Measurements from ENCODE around the gene CDH4.
"Not testable (repeated sequence)": the region's sequence is repeated elsewhere in the genome, so short reads cannot be mapped to it uniquely, and the experiment has no call there.

CDH4 gene

DNA sequence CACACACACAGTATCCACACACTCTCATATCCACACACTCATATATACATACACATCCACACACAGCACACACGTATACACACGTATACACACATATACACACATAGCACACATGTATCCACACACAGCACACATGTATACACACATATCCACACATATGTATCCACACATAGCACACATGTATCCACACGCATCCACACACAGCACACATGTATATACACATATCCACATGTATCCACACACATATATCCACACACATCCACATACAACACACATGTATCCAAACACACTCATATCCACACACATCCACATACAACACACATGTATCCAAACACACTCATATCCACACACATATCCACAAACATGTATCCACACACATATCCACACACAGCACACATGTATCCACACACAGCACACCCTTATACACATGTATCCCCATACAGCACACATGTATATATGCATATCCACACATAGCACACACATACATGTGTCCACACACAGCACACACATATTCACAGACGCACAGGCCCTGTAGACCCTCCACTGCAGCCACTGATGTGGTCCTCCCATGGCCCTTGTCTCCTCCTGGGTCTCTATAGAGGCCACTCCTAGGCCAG is 172.1 kb downstream of the CDH4 start:
- DNase-seq: no peak

DNA sequence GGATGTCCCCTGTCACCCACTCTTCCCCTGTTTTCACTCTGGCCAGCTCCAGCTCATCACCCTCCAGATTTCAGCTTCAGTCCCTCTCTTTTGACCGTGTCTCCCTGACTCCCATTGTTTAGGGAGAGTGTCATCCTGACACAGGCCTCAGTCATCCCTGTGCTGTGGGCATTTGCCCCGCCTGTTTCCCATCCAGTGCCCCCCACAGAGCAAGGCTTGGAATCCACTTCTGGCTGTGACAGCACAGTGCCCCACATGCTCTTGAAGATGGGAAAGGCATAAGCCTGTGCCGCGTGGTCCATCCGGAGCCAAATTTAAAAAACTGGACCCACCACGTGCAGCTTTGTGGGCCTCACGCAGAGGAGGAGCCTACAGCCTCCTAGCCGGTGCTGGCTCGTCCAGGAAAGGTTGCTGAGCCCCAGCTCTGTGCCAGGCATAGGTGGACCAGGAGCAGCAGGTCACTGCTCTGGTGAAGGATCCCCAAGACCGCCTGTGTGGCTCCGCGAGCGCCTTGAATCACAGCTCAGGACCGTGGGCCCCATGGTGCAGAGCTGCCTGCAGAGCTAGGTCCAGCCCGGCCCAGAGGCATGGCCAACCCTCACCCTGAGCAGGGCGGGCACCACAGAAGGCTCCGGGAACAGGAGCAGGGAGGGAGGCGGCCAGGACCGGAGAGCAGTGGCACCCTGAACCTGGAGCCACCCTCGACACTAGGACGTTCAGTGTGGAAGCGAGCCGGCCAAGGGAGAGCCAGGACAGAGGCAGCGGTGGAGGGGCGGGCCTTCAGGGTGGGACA is 172.8 kb downstream of the CDH4 start:
- no peak for DNase-seq

DNA sequence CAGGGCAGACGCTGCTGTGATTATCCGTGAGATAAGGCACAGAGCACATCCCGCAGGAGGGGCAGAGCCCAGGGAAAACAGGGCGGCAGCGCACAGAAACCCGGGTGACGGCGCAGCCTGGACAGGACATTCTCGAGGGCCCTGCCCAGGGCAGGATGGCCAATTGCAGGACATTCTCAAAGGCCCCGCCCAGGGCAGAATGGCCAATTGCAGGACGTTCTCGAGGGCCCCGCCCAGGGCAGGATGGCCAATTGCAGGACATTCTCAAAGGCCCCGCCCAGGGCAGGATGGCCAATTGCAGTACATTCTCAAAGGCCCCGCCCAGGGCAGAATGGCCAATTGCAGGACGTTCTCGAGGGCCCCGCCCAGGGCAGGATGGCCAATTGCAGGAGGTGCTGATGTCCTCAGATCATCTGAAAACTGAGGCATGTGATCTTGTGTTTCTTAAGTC is 173.5 kb downstream of the CDH4 start:
- not testable (repeated sequence) for DNase-seq

DNA sequence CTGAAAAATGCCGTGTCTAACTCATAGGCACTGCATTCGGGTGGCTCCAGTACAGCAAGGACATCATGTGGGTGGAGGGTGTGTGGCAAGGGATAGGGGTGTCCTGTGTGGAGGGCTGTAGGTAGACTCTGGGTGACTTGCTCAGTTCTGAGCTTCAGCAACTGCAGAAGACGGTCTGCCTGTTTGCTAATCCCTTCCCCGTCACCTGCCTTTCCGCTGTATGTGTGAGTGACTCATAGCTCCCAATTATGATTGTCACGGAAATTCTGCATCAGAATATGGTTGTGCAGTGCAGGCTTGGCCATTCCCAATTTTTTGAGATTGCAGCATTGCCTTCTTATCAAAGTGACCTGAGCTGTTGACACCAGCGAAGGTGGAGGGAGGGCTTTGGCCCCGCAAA is 174.3 kb downstream of the CDH4 start:
- DNase-seq: no peak

DNA sequence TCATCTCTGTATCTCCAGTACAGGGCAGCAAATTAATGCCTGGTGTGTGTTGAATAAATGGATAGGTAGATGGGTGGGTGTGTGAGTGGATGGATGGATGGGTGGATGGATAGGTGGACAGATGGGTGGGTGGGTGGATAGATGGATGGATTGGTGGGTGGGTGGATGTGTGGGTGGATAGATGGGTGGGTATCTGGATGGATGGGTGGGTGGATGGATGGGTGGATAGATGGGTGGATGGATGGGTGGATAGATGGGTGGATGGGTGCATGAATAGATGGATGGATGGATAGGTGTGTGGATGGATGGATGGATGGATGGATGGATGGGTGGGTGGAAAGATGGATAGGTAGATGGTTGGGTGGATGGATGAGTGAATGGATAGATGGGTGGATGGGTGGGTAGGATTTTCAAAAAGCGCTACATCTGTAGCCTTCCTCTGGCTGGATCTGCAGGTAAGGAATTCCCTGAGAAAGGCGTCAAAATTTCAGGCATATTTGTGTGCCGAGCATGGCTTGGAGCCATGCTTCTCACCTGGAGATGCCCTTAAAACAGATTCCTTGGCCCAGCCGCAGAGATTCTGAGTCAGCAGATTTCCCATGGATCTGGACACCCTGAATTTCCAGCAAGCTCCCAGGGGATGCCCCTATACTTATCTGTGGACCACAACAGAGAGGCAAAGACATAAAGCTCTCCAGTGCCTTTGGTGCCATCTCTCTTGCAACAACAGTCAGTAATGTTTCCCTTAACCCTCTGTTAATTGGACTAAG is 177.6 kb downstream of the CDH4 start:
- no peak for DNase-seq

DNA sequence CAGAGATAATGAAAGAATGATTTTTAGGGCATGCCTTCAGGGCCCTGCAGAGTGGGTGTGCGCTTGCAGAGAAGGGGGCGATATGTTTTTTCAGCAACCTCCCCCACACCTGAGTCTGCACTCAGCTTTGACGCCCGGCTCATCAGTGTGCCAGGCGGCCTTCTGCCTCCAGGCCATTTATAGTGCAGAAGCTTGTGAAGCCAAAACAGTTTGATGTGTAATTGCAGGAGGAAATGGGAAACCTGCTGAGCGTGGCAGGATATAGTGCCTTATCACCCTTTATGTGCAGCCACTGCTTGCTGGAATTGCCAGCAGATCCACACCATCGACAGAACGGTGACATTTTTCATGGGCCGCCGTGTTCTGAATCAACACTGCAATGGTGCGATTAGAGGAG is 178.2 kb downstream of the CDH4 start:
- DNase-seq: no peak

DNA sequence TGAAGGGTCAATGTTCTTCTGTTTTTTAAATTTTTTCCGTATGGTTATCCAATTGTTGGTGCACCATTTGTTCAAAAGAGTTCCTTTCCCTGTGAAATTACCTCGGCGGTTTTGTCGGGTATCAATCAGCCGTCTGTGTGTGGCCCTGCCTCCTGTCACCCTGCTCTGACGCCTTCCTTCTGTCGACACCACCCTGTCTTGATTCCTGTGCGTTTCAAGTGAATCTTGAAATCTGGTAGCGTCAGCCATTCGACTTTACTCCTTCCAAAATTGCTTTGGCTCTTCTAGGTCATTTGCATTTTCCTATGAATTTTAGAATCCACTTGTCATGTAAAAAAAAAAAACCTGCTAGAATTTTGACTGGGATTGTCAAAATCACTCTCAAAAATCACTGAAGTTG is 181.1 kb downstream of the CDH4 start:
- DNase-seq: no peak

DNA sequence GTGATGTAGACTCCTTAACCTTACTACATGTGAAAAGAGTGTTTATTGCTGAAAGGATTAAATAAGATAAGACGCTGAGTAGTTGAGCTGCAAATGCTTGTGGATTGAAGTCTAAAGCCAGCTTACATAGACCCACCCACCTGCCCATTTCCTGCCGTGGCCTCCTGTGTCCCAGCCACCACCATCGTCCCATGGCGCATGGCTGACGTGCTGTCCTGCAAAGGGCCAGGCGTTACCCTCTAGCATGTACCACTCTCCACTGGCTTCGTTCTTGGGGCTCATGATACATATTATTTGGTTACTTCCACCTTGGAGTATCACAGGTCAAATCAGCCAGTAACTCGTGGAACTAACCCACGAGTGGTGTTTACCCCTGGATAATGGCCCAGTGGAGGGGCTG is 181.8 kb downstream of the CDH4 start:
- no peak for DNase-seq

DNA sequence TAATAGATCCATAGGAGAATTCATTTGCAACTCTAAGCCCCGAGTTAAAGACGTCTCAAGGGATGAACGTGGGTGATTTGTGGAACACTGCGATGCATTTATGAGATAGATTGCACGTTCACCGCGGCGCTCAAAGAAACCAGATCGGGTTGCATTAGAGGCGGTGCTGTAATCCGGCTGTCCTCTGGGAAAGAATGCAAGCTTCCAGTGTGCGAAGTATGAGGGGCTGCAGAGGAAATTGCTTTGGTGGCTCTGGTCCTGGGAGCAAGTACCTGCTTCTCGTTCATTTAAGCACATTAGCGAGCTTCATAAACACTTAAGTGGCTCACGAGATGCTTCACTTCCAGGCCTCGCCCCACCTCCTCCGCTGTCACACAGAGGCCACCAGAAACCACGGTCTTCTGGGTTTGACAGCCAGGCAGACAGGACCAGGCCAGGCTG is 182.3 kb downstream of the CDH4 start:
- no peak for DNase-seq

DNA sequence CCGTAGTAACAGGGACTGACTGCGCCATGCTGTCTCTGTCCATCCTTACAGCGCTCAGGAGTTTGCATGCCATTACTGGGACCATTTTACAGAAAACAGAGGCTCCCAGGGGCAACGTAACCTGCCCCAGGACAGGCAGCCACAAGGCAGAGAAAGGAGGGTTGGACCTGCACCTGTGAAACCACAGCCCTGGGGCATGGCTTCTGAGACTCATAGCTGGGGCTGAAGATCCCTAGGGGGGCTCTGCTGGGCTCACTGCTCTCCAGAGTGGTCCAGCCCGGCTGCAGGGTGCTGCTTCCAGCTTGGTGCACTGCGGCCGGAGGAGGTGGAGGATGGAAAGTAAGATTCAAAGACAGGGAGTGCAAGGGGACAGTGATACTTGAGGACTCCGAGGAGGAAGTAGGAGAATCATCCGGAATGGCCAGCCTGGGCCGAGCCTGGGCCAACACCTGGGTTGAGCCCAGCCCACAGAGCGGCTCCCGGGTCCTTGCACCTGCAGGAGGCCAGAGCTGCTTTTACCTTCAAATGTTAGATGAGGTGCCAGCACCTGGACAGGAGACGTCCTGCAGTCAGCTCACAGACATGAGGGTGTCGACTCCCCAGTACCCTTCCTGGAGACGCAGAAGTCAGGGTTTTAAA is 183.2 kb downstream of the CDH4 start:
- no peak for DNase-seq

DNA sequence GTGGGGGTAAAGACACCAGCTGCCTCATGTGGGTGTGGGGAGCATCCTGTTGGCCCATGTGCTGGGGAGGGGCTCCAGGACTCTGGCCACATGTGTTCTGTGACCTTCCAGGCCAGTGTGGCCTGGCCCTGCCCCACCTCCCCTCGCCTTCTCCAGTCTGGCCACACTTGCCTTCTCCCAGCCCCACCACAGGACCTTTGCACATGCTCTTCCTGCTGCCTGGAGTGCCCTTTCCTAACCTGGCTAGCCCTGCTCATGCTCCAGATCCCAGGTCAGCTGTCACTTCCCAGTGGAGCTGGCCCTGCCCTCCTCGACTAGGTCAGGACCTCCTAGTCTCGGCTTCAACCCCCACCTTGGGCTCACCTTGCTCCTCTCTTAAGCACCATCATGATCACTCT is 183.8 kb downstream of the CDH4 start:
- no peak for DNase-seq

DNA sequence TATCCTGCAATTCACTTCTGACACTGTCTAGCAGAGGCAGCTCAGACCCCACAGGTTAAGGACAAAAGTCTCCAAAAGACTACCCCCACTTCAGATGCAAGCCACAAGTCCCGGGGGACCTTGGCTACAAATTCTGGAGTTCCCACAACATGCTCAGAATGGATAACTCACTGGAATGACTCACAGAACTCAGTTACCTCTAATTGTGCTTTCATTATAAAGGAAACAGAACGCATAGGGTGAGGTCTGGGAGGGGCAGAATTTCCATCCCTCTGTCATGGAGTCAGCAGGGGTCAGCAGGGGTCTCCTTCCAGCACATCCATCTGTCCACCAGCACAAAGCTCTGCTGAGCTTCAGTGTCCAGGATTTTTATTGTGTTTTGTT is 184.2 kb downstream of the CDH4 start:
- DNase-seq: no peak

DNA sequence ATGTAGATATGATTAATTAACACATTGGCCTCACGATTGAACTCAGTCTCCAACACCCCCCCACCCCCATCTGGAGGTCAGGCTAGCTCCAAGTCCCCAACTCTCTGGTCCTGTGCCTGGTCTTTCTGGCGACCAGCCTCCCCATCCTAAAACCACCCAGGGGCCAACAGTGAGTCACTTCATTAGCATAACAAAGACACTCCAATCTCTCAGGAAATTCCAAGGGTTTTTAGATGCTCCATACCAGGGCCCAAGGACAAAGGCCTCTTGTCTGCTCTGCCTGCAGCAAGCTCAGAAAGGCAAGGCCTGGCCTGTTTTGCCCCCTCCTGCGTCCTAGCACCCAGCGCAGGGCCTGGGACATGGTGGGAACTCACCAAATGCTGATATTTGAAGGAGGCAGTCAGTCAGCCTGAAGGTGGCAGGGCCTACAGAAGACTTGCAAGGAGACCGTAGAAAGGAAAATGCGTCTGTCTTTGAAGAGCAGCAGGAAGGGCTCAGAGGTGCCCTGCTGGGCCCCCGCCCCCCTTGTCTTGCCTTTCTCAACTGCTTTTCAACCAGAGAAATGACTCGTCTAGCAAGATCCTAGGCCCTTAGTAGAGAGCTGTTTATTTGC is 184.7 kb downstream of the CDH4 start:
- no peak for DNase-seq

DNA sequence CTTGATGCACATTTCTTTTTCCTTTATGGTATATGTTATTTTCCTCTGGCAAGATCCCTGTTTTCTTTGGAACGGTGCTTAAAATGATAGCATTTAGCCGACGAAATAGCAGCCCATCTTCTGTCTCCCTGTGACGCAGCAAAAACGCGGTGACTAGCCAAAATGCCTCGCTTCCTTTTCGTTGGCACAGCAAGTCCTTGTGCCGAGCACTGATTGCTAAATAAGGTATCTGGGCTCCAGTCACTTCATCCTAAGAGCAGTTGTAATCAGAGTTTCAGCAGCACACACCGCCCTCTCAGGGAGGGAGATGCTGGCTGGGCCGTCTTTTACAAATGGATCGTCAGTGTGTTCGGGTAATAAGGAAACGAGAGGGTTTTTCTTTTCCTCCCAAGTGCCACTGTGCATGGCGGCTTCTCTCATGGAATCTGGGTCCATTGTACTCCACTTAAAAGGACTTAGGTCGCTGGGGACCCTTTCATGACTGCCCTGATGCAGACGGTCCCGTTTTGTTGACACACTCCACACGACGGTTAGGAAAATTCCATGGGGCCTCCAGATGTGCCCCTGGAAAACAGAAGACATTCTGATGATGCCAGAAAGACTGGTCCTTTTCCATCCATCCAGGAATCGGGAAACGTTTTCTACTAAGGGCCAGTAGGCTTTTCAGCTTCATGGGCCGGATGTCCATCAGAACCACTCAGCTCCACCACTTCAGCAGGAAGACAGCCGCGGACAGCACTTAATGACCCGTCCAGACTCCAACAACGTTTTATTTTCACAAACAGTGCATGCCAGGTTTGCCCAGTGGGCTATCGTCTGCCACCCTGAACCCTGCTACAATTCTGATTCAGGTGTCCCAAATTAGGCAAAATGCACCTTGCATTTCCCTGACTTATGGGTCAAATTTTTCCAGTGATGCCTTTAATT is 185.5 kb downstream of the CDH4 start:
- DNase-seq: no peak

DNA sequence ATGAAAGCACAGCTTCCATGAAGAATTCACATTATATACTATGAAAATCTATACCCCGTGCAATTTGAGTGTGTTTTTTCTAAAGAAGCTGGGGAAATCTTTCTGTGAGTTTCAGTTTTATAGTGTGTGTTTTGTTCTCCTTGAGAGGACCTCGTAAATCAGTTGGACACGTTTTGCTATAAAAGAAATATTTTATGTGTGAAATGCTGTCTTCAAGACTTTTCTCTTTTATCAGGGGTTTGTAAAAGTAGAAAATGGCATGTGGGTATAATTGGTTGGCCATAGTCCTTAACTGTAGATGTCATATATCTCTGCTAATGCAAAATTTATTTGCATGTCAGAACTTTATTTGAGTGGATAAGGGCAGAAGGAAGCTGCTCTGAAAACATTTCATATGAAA is 186.2 kb downstream of the CDH4 start:
- DNase-seq: no peak

DNA sequence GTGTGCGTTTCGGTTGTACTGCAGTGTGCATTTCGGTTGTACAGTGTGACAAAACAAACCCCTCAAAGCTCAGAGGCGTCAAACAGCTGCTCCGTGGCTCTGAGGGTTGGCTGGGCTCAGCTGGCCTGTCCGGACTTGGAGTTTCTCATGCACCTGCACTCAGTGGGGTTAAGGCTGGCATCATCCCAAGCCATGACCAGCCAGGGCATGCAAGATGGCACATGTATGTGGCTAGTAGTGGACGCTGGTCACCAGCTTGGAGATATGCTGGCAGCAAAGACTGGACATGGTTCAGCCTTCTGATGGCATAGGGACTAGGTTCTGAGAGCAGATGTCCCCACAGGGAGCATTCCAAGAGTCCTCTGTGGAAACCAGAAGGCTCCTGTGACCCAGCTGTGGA is 187.2 kb downstream of the CDH4 start:
- DNase-seq: no peak

DNA sequence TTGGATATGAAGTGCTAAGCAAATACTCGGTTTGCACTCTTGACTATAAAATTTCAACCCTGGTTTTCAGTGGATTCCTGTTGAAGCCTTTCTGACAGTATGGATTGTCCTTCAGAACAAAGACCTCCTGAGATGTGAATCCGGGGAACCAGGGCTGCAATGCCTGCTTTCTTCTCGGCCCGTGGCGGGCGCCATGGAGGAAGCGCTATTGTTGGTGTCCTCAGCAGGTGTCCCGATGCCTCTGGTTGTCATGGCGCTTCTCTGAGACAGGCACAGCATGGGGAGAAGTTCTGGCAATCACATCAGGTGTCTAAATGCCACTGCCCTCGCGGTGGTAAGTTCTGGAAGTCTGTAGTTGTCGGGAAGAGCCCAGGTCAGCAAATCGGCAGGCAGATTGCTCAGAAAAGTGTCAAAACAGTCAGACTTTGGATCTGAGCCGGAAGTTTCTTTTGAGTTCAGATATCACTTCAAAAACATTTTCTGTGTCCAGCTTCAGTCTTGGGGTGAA is 188.5 kb downstream of the CDH4 start:
- DNase-seq: no peak

DNA sequence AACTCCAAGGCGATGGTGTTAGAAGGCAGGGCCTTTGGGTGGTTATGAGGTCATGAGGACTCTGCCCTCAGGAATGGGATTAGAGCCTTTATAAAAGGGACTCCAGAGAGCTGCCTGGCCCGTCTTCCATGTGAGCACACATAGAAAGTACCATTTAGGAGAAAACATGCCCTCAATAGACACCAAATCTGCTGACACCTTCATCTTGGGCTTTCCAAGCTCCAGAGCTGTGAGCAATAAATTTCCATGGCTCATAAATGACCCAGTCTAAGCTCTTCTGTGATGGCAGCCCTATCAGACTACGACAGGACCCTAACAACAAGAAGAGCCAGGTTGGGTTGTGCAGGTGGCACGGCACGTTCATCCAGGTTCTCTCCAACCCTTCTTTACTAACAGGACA is 189.5 kb downstream of the CDH4 start:
- no peak for DNase-seq

DNA sequence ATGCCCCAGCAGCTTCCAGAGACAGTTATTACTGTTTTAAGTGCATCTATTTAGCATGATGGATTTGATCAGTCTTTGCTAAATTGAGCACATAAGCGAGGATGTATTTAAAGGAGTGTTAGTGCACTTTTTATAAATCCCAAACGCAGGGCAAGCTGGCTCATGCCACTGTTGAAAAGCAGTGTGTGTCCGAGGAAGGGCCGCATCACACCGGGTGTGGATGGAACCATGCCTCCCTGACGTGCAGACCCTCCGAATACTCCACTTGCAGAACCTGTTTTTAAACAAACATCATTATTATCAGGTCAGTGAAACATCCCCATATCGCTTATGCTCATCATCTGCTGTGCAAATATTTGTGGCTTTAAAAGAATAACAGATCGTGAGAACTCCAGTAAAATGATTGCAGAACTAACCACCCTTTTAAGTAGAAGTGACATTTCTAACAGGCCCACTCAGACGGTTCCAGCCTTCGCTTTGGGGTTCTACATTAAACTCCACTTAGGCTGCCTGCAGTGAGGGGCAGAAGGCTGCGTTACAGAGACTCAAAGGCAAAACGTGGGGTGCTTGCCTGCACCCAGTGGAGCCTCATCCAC is 190.1 kb downstream of the CDH4 start:
- DNase-seq: no peak

DNA sequence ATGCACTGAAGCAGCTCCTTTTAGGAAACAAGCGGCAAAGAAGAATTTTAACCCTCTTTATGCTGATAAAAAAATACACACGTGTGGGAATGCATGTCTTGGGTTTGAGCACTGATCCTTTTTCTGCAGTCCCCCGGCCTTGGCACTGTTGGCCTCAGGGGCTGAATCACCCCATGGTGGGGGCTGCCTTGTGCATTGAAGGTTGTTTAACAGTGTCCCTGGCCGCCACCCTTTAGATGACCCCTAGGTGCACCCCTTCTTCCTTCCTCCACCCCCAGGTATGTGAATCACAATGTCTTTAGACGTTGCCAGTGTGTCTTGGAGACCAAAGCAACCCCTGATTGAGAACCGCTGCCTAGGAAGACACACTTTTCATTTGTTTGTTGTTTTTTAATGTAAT is 190.7 kb downstream of the CDH4 start:
- DNase-seq: no peak

DNA sequence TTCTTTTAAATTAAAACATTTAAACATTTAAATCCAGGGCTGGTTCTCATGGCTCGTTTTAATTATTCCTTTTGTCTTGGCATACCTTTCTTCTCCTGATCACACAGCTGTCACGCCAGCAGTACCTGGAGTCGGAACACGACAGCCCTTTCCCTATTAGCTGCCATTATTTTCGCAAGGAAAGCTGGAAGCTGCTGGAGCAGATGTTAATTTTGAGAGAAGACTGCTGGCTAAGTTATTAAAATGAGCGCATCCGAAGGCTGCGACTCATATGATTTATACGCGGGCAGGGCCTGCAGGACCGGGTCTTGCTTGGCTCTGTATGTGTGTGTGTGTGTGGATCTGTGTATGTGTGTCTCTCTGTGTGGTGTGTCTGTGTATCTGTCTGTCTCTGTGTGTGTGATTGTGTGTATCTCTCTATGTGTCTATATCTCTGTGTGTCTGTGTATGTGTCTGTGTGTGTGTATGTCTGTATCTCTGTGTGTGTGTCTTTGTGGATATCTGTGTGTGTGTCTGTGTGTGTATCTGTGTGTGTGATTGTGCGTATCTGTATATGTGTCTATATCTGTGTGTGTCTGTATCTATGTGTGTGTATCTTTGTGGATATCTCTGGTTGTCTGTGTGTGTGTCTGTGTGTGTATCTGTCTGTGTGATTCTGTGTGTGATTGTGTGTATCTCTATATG is 191.5 kb downstream of the CDH4 start:
- no peak for DNase-seq

Measured in activated CD8-positive, alpha-beta memory T cell treated with anti-CD3 and anti-CD28 coated beads for 24 hours (primary cell).